Measurements from ENCODE around the gene FBXO17. TPM values are rescaled to one million over a fixed set of nuclear protein-coding genes. Genes with fewer than 3 reads are reported as not detected.

FBXO17 gene
- total and polyA plus RNA-seq, 8 donors = 5.8 to 13.8 (median 7.8) TPM

GRCh38 chr19:38918526-38918925 is 57.0 kb downstream of the FBXO17 start:
- DNase-seq (peak in 3 of 6 donors; percentile 13 to 51 (median 51)), ATAC-seq (no peak), FAIRE-seq (no peak)
- H3K4me1 ChIP-seq = no peaks in the 10 kb centered on the region
- no peaks in the 10 kb centered on the region for H3K27me3 ChIP-seq
- TF ChIP-seq, protein P1, sequence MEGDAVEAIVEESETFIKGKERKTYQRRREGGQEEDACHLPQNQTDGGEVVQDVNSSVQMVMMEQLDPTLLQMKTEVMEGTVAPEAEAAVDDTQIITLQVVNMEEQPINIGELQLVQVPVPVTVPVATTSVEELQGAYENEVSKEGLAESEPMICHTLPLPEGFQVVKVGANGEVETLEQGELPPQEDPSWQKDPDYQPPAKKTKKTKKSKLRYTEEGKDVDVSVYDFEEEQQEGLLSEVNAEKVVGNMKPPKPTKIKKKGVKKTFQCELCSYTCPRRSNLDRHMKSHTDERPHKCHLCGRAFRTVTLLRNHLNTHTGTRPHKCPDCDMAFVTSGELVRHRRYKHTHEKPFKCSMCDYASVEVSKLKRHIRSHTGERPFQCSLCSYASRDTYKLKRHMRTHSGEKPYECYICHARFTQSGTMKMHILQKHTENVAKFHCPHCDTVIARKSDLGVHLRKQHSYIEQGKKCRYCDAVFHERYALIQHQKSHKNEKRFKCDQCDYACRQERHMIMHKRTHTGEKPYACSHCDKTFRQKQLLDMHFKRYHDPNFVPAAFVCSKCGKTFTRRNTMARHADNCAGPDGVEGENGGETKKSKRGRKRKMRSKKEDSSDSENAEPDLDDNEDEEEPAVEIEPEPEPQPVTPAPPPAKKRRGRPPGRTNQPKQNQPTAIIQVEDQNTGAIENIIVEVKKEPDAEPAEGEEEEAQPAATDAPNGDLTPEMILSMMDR (IDR thresholded peaks at IDR 0.05) = no peak
- H3K9me3 ChIP-seq = no peaks in the 10 kb centered on the region
- intact Hi-C loops (cut with DNase I) = no loop called here
- no peak overlapping the region for H3K27ac ChIP-seq
- H3K4me3 ChIP-seq = no peak overlapping the region
- WGBS, 2 donors = 87 to 92% methylated on average over 10 of the region's 10 CpGs
- no peaks in the 10 kb centered on the region for H3K36me3 ChIP-seq

DNA sequence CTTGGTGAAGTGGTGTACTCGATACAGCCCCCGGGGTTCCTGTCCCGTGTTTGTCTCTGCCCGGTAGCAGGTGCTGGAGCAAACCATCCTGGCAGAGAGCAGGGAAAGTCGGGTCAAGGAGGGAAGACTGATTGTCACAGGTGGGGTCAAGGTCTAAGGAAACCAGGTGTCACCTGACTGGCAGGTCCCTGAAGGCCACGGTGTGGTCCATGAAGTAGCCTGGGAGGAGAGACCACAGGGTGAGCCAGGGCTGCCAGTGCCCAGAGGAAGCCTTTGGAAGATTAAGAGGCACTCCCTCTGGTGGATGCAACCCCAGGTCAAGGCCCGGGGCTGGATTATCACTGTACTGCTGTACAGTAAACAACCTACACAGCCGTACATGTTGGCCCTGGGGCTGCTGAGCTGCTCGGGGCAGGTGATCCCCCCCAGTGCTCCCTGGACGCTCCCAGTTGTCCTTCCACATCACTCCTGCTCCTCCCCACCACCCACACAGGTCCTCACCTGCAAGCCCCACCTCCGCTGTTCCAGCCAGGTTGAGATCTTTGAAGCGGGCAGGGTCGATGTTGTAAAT is 57.5 kb downstream of the FBXO17 start:
- intact Hi-C loops (cut with DNase I) = no loop called here
- TF ChIP-seq, protein P1 (IDR thresholded peaks at IDR 0.05) = no peak
- H3K9me3 ChIP-seq = no peaks in the 10 kb centered on the region
- H3K4me1 ChIP-seq = no peaks in the 10 kb centered on the region
- FAIRE-seq = no peak
- peak in 2 of 4 donors; percentile 15 to 32 for ATAC-seq
- WGBS, 2 donors = 67 to 69% methylated on average over 13 of the region's 13 CpGs
- no peaks in the 10 kb centered on the region for H3K27me3 ChIP-seq
- H3K4me3 ChIP-seq = no peak overlapping the region
- H3K27ac ChIP-seq = no peak overlapping the region
- peak in 1 of 6 donors; percentile 55 for DNase-seq
- H3K36me3 ChIP-seq = no peaks in the 10 kb centered on the region

DNA sequence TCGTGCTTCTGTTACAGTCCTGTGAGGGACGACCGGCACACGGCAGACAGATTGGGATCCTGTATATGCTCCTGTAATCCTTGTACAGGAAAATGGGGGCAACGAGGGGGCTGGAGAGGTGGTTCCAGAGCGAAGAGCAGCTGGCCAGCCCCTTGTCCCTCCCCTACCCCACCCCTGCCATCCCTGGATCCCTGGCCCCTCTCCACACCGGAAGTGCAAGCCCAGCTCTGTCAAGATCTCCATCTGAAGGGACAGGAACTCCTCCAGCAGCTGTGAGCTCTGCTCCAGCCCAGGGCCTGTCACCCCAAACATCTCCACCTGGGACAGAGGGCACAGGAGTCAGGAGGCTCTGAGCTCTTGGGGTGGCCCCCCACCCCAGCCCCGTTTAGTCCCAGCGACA is 58.0 kb downstream of the FBXO17 start:
- Histone ChIP-seq H3K27ac (no peak overlapping the region), H3K4me1 (no peaks in the 10 kb centered on the region), H3K36me3 (no peaks in the 10 kb centered on the region), H3K9me3 (no peaks in the 10 kb centered on the region), H3K4me3 (no peak overlapping the region), H3K27me3 (no peaks in the 10 kb centered on the region)
- 83 to 87% methylated on average over 9 of the region's 9 CpGs for WGBS, 2 donors
- TF ChIP-seq, protein P1 (IDR thresholded peaks at IDR 0.05) = no peak
- ATAC-seq (no peak), DNase-seq (peak in 2 of 6 donors; percentile 24 to 52), FAIRE-seq (no peak)
- intact Hi-C loops (cut with DNase I) = no loop called here

DNA sequence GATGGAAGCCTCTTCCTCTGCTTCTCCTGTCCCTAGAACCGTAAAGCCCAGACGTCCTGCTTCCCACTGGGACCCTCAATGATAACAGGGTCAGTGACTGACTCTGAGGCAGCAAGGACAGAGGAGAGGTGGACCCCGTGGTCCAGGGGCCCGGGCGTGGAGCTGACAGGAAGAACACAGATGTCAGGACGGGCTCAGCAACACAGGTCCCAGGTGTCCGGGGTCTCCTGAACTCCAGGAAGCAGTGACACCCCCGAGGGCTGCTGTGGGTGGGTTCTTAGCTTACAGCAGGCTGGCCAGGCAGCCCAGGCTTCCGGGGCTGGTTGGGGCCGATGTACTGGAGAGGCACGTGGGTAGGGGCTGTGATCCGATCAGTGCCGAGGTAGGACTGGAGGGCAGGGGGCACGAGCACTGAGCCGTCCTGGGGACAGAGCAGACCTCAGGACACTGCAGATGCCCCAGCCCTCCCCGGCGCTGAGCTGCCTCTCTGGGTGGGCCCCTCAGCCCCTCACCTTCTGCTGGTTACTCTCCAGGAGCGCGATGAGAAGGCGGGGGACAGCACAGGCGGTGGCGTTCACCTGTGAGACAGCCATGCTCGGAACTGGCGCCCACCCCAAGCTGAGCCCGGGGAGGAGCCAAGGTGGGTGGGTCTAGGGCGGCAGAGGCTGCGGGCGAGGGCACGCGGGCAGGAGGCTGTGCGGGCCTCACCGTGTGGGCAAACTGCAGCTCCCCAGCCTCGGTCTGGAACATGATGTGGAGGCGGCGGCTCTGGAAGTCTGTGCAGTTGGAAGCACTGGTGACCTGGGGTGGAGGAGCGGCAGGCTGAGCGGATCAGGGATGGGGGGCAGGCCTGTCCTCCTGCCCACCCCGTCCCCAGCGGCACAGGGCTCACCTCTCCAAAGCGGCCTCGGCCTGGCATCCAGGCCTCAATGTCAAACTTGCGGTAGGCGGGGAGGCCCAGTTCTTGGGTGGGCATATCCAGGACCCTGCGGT is 59.9 kb downstream of the FBXO17 start:
- DNase-seq = peak in 3 of 6 donors; percentile 25 to 62 (median 45)
- WGBS, 2 donors = 90 to 92% methylated on average over 43 to 44 of the region's 44 CpGs
- no peaks in the 10 kb centered on the region for H3K4me1 ChIP-seq
- no peaks in the 10 kb centered on the region for H3K27me3 ChIP-seq
- H3K36me3 ChIP-seq = no peaks in the 10 kb centered on the region
- H3K4me3 ChIP-seq = no peak overlapping the region
- no peaks in the 10 kb centered on the region for H3K9me3 ChIP-seq
- no peak for FAIRE-seq
- intact Hi-C loops (cut with DNase I) = no loop called here
- no peak overlapping the region for H3K27ac ChIP-seq
- TF ChIP-seq, protein P1 (IDR thresholded peaks at IDR 0.05) = no peak
- no peak for ATAC-seq

Measured in pancreas (tissue), 10 donors.